H1 (cell line): ENCODE results near the gene TNIK. TPM values are rescaled to one million over a fixed set of nuclear protein-coding genes. Genes with fewer than 3 reads are reported as not detected.

Experiments
- CTCF ChIA-PET: fragments of 300-600 bp; sonication (Branson Sonifier 250); formaldehyde crosslinking; loops from one replicate; lab custom pipeline; 2021; ENCODE audit not compliant: partially characterized antibody; lab: Charles Lee
- POLR2A ChIA-PET: fragments of 300-600 bp; sonication (Branson Sonifier 250); formaldehyde crosslinking; loops from one replicate; lab custom pipeline; 2021; ENCODE audit warnings: inconsistent platforms; ENCODE audit not compliant: partially characterized antibody; lab: Charles Lee
- DNase-seq, 2 experiments: peaks; one replicate each; pipeline versions ENCODE4 v3.0.0 to v3.0.0-alpha.2; 2010 to 2022; ENCODE audit warnings: low spot score in 2 of 2, low read depth in 1 of 2, mixed read lengths in 1 of 2
- FAIRE-seq: peaks from 2 replicates; lab custom pipeline; 2011; peaks lifted over from hg19 to GRCh38; lab: Jason Lieb, UNC
- H2AFZ ChIP-seq: 2 replicates; pipeline ENCODE4 v1.8.1; 2012; ENCODE audit warnings: low read length, inconsistent platforms
- H2AK5ac ChIP-seq: 2 replicates; pipeline ENCODE4 v1.6.1; 2013; ENCODE audit warnings: low read depth, low read length
- H2BK120ac ChIP-seq: replicated peaks from 2 replicates; pipeline ENCODE3; 2013; ENCODE audit warnings: low read depth, low read length, inconsistent platforms
- H2BK12ac ChIP-seq: 2 replicates; pipeline ENCODE4 v1.6.1; 2013; ENCODE audit warnings: low read depth, low read length
- H2BK15ac ChIP-seq: 2 replicates; pipeline ENCODE4 v1.6.1; 2013; ENCODE audit warnings: low read length
- H2BK20ac ChIP-seq: 2 replicates; pipeline ENCODE4 v1.6.1; 2013; ENCODE audit warnings: low read length
- H2BK5ac ChIP-seq: 2 replicates; pipeline ENCODE4 v1.6.1; 2013; ENCODE audit warnings: low read depth, low read length
- H3K14ac ChIP-seq: 2 replicates; pipeline ENCODE4 v1.6.1; 2013; ENCODE audit warnings: inconsistent platforms; ENCODE audit not compliant: insufficient read length
- H3K18ac ChIP-seq: 2 replicates; pipeline ENCODE4 v1.6.1; 2013; ENCODE audit warnings: low read length; ENCODE audit errors: extremely low read depth
- H3K23ac ChIP-seq: 2 replicates; pipeline ENCODE4 v1.6.1; 2013; ENCODE audit warnings: inconsistent platforms; ENCODE audit not compliant: insufficient read length
- H3K23me2 ChIP-seq: 2 replicates; pipeline ENCODE4 v1.6.1; 2013; ENCODE audit warnings: low read depth, low read length
- H3K27ac ChIP-seq: 2 replicates; pipeline ENCODE4 v1.6.1; 2011; ENCODE audit warnings: low read depth, low read length, inconsistent platforms
- H3K27me3 ChIP-seq, 4 experiments: replicated peaks in 1 of 4; 1 replicate in 1 of 4; 2 replicates in 3 of 4; pipeline versions ENCODE4 v1.6.1 to v1.8.1; 2011 to 2013; ENCODE audit warnings: low read length in 3 of 4, mild to moderate bottlenecking in 3 of 4, inconsistent platforms in 2 of 4, mixed read lengths in 2 of 4, moderate library complexity in 1 of 4; ENCODE audit not compliant: control insufficient read depth in 3 of 4, insufficient read depth in 3 of 4; ENCODE audit errors: extremely low read depth in 1 of 4
- H3K36me3 ChIP-seq, 4 experiments: 2 replicates each; pipeline versions ENCODE4 v1.6.1 to v1.8.1; 2011 to 2013; ENCODE audit warnings: mild to moderate bottlenecking in 4 of 4, low read length in 3 of 4, moderate library complexity in 2 of 4, control low read depth in 1 of 4, inconsistent platforms in 1 of 4; ENCODE audit not compliant: insufficient read depth in 4 of 4, control insufficient read depth in 2 of 4
- H3K4ac ChIP-seq: replicated peaks from 2 replicates; pipeline ENCODE3; 2013; ENCODE audit warnings: low read length, low read depth, mixed read lengths, inconsistent platforms; ENCODE audit not compliant: insufficient read length
- H3K4me1 ChIP-seq, 4 experiments: replicated peaks in 1 of 4; 1 replicate in 1 of 4; 2 replicates in 3 of 4; pipeline versions ENCODE4 v1.6.1 to v1.8.1; 2011 to 2013; ENCODE audit warnings: low read length in 3 of 4, inconsistent platforms in 2 of 4, mixed read lengths in 1 of 4; ENCODE audit not compliant: insufficient read depth in 4 of 4, control insufficient read depth in 3 of 4
- H3K4me2 ChIP-seq, 2 experiments: 2 replicates each; pipeline versions ENCODE4 v1.6.1 to v1.8.1; 2011 to 2013; ENCODE audit warnings: low read depth in 2 of 2, low read length in 2 of 2, control low read depth in 1 of 2, inconsistent platforms in 1 of 2, mild to moderate bottlenecking in 1 of 2; ENCODE audit not compliant: insufficient read depth in 1 of 2
- H3K4me3 ChIP-seq, 4 experiments: fragments of 200-600, 300-600 bp in 1 of 4; sonication (generic), shearing (Covaris generic), sonication (Bioruptor Twin) in 1 of 4; 2 replicates each; pipeline versions ENCODE4 v1.5.1 to v1.8.1; 2011 to 2016; ENCODE audit warnings: low read length in 4 of 4, low read depth in 3 of 4, control low read depth in 2 of 4, inconsistent platforms in 2 of 4, mild to moderate bottlenecking in 2 of 4, mixed read lengths in 1 of 4, moderate library complexity in 1 of 4; ENCODE audit not compliant: insufficient read depth in 2 of 4; ENCODE audit errors: extremely low read depth in 1 of 4
- H3K56ac ChIP-seq: replicated peaks from 2 replicates; pipeline ENCODE3; 2013; ENCODE audit warnings: low read depth, mild to moderate bottlenecking, mixed read lengths, low read length, inconsistent platforms; ENCODE audit not compliant: insufficient read length
- H3K79me1 ChIP-seq: 2 replicates; pipeline ENCODE4 v1.6.1; 2013; ENCODE audit warnings: low read depth, low read length, control low read depth
- H3K79me2 ChIP-seq, 2 experiments: 2 replicates each; pipeline versions ENCODE4 v1.6.1 to v1.8.1; 2012 to 2013; ENCODE audit warnings: low read length in 2 of 2, mild to moderate bottlenecking in 2 of 2, inconsistent platforms in 1 of 2; ENCODE audit not compliant: insufficient read depth in 2 of 2, control insufficient read depth in 1 of 2
- H3K9ac ChIP-seq, 4 experiments: replicated peaks in 1 of 4; 1 replicate in 1 of 4; 2 replicates in 3 of 4; pipeline versions ENCODE4 v1.6.1 to v1.8.1; 2011 to 2013; ENCODE audit warnings: low read depth in 3 of 4, low read length in 3 of 4, control low read depth in 2 of 4, mild to moderate bottlenecking in 2 of 4, moderate library complexity in 2 of 4, inconsistent platforms in 1 of 4; ENCODE audit errors: extremely low read depth in 1 of 4
- H3K9me3 ChIP-seq, 2 experiments: 2 replicates each; pipeline versions ENCODE4 v1.6.1 to v1.8.1; 2012 to 2013; ENCODE audit warnings: mild to moderate bottlenecking in 2 of 2, moderate library complexity in 2 of 2, control low read depth in 1 of 2, inconsistent platforms in 1 of 2, low read depth in 1 of 2, low read length in 1 of 2, mixed read lengths in 1 of 2; ENCODE audit not compliant: insufficient read depth in 2 of 2
- H4K20me1 ChIP-seq, 2 experiments: replicated peaks in 1 of 2; 2 replicates each; pipeline versions ENCODE3 to v1.8.1; 2011 to 2013; ENCODE audit warnings: inconsistent platforms in 2 of 2, low read length in 2 of 2, mild to moderate bottlenecking in 1 of 2; ENCODE audit not compliant: insufficient read depth in 2 of 2, control insufficient read depth in 1 of 2
- H4K5ac ChIP-seq: 2 replicates; pipeline ENCODE4 v1.6.1; 2013; ENCODE audit warnings: low read length, low read depth, mixed read lengths, inconsistent platforms; ENCODE audit not compliant: insufficient read length
- H4K8ac ChIP-seq: 2 replicates; pipeline ENCODE4 v1.8.0; 2013; ENCODE audit warnings: mild to moderate bottlenecking, moderate library complexity, low read length, inconsistent platforms; ENCODE audit not compliant: insufficient read depth; ENCODE audit errors: extremely low read depth
- H4K91ac ChIP-seq: replicated peaks from 2 replicates; pipeline ENCODE3; 2013; ENCODE audit warnings: low read length, mixed read lengths, inconsistent platforms; ENCODE audit not compliant: insufficient read length
- MAX ChIP-seq: IDR thresholded peaks from 2 replicates; pipeline ENCODE4 v1.6.1; 2012; ENCODE audit warnings: inconsistent platforms
- RBBP5 ChIP-seq: IDR thresholded peaks from 2 replicates; pipeline ENCODE4 v1.7.1; 2012; ENCODE audit warnings: low read depth, mild to moderate bottlenecking, inconsistent platforms, low read length, moderate library complexity, borderline replicate concordance
- SP1 ChIP-seq: IDR thresholded peaks from 2 replicates; pipeline ENCODE4 v1.6.1; 2011; ENCODE audit warnings: low read depth, low read length
- SP2 ChIP-seq: IDR thresholded peaks from 2 replicates; pipeline ENCODE4 v1.6.1; 2012; ENCODE audit warnings: mild to moderate bottlenecking, low read length, inconsistent platforms
- TAF1 ChIP-seq: IDR thresholded peaks from 2 replicates; pipeline ENCODE4 v1.6.1; 2011; ENCODE audit warnings: mild to moderate bottlenecking, low read depth, low read length
- TCF12 ChIP-seq: IDR thresholded peaks from 2 replicates; pipeline ENCODE4 v1.6.1; 2011; ENCODE audit warnings: low read depth, mild to moderate bottlenecking, low read length
- WGBS, 2 experiments: shearing (Covaris generic) in 1 of 2; methylation state at CpG; one replicate each; pipeline versions ENCODE4 v1.1.6 to v1.1.7; 2013 to 2015; ENCODE audit warnings: low lambda C conversion rate in 2 of 2, mixed read lengths in 2 of 2, inconsistent platforms in 1 of 2, low coverage in 1 of 2, missing lambda C conversion rate in 1 of 2; ENCODE audit not compliant: insufficient replicate concordance in 2 of 2, insufficient coverage in 1 of 2, insufficient read length in 1 of 2; ENCODE audit errors: extremely low coverage in 1 of 2, missing lambda C conversion rate in 1 of 2; 5-methylcytosine and 5-hydroxymethylcytosine counted together
- polyA plus RNA-seq, 7 experiments: library from polyadenylated mRNA; depleted of rRNA in 3 of 7; stranded (reverse) in 5 of 7; unstranded in 2 of 7; fragments of >200 nt in 5 of 7; fragments of 200-250 nt in 2 of 7; gene quantifications; 1 replicate in 5 of 7; 2 replicates in 1 of 7; 4 replicates in 1 of 7; pipeline versions ENCODE4 v1.2.1 to v1.2.3, GENCODE V29; 2011 to 2013; ENCODE audit warnings: missing spikeins in 2 of 7, mixed read lengths in 2 of 7
- total RNA-seq: library from RNA; stranded (reverse); fragmentation: NEBNext Ultra II Directional; extraction: Animal tissue kit (Norgen Biotek cat#: 25700); gene quantifications from 2 replicates; pipeline ENCODE4 v1.2.1, GENCODE V29; 2021

The TNIK gene
- total and polyA plus RNA-seq, 2 of the 8 experiments (the other 6 are each of a cell fraction or from before 2014, with no cell fraction given) = 7.4 to 42.0 TPM

DNA sequence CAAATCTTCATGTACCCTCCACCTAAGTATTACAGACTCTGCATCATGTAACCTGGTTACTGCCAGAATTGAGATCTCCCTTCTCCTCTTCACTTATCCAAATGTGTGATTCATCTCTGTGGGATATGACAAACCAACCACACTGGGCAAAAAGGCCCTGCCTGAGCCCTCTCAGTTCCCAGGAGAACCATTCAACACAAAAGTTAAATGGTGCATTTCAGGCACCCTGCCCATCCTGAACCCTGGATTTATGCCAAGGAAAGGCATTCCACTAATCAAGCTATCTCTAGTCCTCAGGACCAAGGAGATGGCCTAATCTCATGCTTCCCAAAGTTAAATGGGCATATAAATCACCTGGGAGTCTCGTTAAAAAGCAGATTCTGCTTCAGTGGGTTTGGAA is 108.5 kb downstream of the TNIK start:
- Histone ChIP-seq H3K79me2 (peaks cover 0 to 10% of the 10 kb centered on the region in 2 experiments; a peak in 2 of 4 replicates), H3K9me3 (no peaks in the 10 kb centered on the region), H2BK15ac (no peak overlapping the region), H3K14ac (no peak overlapping the region), H2BK120ac (no peak overlapping the region), H2AFZ (no peak overlapping the region), H3K23ac (no peak overlapping the region), H2BK5ac (no peak overlapping the region), H3K9ac (no peak overlapping the region), H2BK12ac (no peak overlapping the region), H3K56ac (no peak overlapping the region), H4K91ac (no peak overlapping the region), H3K36me3 (no peaks in the 10 kb centered on the region), H3K23me2 (no peaks in the 10 kb centered on the region; the same call in 1 of the 2 replicates), H3K4me3 (no peak overlapping the region), H4K5ac (no peak overlapping the region), H4K8ac (no peak overlapping the region), H3K27ac (no peak overlapping the region), H3K79me1 (no peaks in the 10 kb centered on the region), H3K4ac (no peak overlapping the region), H3K27me3 (no peaks in the 10 kb centered on the region), H4K20me1 (peaks cover 0 to 2% of the 10 kb centered on the region in 2 experiments), H3K4me1 (peaks cover 0 to 6% (median 1%) of the 10 kb centered on the region in 4 experiments; a peak in 2 of 7 replicates), H2BK20ac (no peak overlapping the region), H3K4me2 (no peak overlapping the region), H2AK5ac (no peak overlapping the region), H3K18ac (no peak overlapping the region)
- ChIA-PET CTCF (interaction anchor here (0.6 kb wide), 1 partner anchor 42 kb away, joined by 4 read pairs; no protein-coding TSS in a partner anchor), POLR2A (no interaction called here)
- no peak for FAIRE-seq
- WGBS, 2 experiments = 100% methylated on average over 1 of the region's 1 CpG; no CpG with 5 or more reads in 1 of the 2 experiments
- TF ChIP-seq RBBP5 (no peak), TCF12 (no peak), MAX (no peak), SP1 (no peak), SP2 (no peak), TAF1 (no peak)
- no peak for DNase-seq
